ENCODE results near the gene ADCY3.

GRCh38 chr2:24826773-24827145 lies 93.3 kb downstream of the ADCY3 start:
- TF ChIP-seq CTCF (IDR thresholded peaks at IDR 0.05), result no peak
- TF ChIP-seq POLR2A (IDR thresholded peaks at IDR 0.05), result no peak
- no peak for TF ChIP-seq EP300 (IDR thresholded peaks at IDR 0.05)
- no peak for TF ChIP-seq POLR2AphosphoS5 (IDR thresholded peaks at IDR 0.05)
